ENCODE data around the gene UGCG.

The UGCG gene

GRCh38 chr9:111870774-111871498 lies 25.7 kb upstream of the UGCG start:
- no peaks in the 10 kb centered on the region for H4K20me1 ChIP-seq (ENCODE audit: insufficient read depth, low read length, poor library complexity, severe bottlenecking)
- H3K4me1 ChIP-seq (ENCODE audit: insufficient read depth, low read length, poor library complexity, severe bottlenecking): peaks cover 15% of the 10 kb centered on the region
- H3F3A ChIP-seq (ENCODE audit: low read depth): no peaks in the 10 kb centered on the region
- H3K9me2 ChIP-seq (replicated peaks; ENCODE audit: low read depth, low read length): no peaks in the 10 kb centered on the region
- H3K4me3 ChIP-seq (ENCODE audit: low read length, poor library complexity, severe bottlenecking): no peak overlapping the region
- TF ChIP-seq, protein P1, sequence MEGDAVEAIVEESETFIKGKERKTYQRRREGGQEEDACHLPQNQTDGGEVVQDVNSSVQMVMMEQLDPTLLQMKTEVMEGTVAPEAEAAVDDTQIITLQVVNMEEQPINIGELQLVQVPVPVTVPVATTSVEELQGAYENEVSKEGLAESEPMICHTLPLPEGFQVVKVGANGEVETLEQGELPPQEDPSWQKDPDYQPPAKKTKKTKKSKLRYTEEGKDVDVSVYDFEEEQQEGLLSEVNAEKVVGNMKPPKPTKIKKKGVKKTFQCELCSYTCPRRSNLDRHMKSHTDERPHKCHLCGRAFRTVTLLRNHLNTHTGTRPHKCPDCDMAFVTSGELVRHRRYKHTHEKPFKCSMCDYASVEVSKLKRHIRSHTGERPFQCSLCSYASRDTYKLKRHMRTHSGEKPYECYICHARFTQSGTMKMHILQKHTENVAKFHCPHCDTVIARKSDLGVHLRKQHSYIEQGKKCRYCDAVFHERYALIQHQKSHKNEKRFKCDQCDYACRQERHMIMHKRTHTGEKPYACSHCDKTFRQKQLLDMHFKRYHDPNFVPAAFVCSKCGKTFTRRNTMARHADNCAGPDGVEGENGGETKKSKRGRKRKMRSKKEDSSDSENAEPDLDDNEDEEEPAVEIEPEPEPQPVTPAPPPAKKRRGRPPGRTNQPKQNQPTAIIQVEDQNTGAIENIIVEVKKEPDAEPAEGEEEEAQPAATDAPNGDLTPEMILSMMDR (conservative IDR thresholded peaks at IDR 0.05; ENCODE audit: low read length): no peak
- no peaks in the 10 kb centered on the region for H3K36me3 ChIP-seq (ENCODE audit: insufficient read depth, low read length)
- H3K79me2 ChIP-seq (ENCODE audit: insufficient read depth, low read length): no peaks in the 10 kb centered on the region
- H3K4me2 ChIP-seq (ENCODE audit: low read depth, low read length, poor library complexity, severe bottlenecking): no peak overlapping the region
- H3K9me3 ChIP-seq (ENCODE audit: insufficient read depth, low read depth, low read length): no peaks in the 10 kb centered on the region
- H2AFZ ChIP-seq (ENCODE audit: low read length): no peak overlapping the region
- no peaks in the 10 kb centered on the region for H3K27me3 ChIP-seq (ENCODE audit: insufficient read depth, low read length, poor library complexity, severe bottlenecking)
- H3K9ac ChIP-seq (ENCODE audit: low read depth, low read length, poor library complexity, severe bottlenecking): no peak overlapping the region

- Histone ChIP-seq H3K9me2 (replicated peaks; ENCODE audit: low read depth, low read length) (no peaks in the 10 kb centered on the region), H4K20me1 (ENCODE audit: insufficient read depth, low read length, poor library complexity, severe bottlenecking) (no peaks in the 10 kb centered on the region), H3K4me3 (ENCODE audit: low read length, poor library complexity, severe bottlenecking) (no peak overlapping the region), H3K27me3 (ENCODE audit: insufficient read depth, low read length, poor library complexity, severe bottlenecking) (no peaks in the 10 kb centered on the region), H3K9me3 (ENCODE audit: insufficient read depth, low read depth, low read length) (no peaks in the 10 kb centered on the region), H2AFZ (ENCODE audit: low read length) (no peak overlapping the region), H3F3A (ENCODE audit: low read depth) (no peaks in the 10 kb centered on the region), H3K36me3 (ENCODE audit: insufficient read depth, low read length) (no peaks in the 10 kb centered on the region), H3K79me2 (ENCODE audit: insufficient read depth, low read length) (no peaks in the 10 kb centered on the region), H3K9ac (ENCODE audit: low read depth, low read length, poor library complexity, severe bottlenecking) (no peak overlapping the region), H3K4me1 (ENCODE audit: insufficient read depth, low read length, poor library complexity, severe bottlenecking) (peaks cover 15% of the 10 kb centered on the region), H3K4me2 (ENCODE audit: low read depth, low read length, poor library complexity, severe bottlenecking) (no peak overlapping the region)
- TF ChIP-seq, protein P1 (conservative IDR thresholded peaks at IDR 0.05; ENCODE audit: low read length): no peak
- TF ChIP-seq EZH2phosphoT487 (IDR thresholded peaks at IDR 0.05; ENCODE audit: borderline replicate concordance): no peak
These were observed 25.1 kb upstream of the UGCG start for GRCh38 chr9:111871499-111871855.

- no peak for TF ChIP-seq EZH2phosphoT487 (IDR thresholded peaks at IDR 0.05; ENCODE audit: borderline replicate concordance)
- TF ChIP-seq, protein P1 (conservative IDR thresholded peaks at IDR 0.05; ENCODE audit: low read length): no peak
- H3K36me3 ChIP-seq (ENCODE audit: insufficient read depth, low read length): no peaks in the 10 kb centered on the region
- no peaks in the 10 kb centered on the region for H3F3A ChIP-seq (ENCODE audit: low read depth)
- no peaks in the 10 kb centered on the region for H3K79me2 ChIP-seq (ENCODE audit: insufficient read depth, low read length)
- no peak overlapping the region for H2AFZ ChIP-seq (ENCODE audit: low read length)
- H3K4me1 ChIP-seq (ENCODE audit: insufficient read depth, low read length, poor library complexity, severe bottlenecking): peaks cover 8% of the 10 kb centered on the region
- no peaks in the 10 kb centered on the region for H3K9me2 ChIP-seq (replicated peaks; ENCODE audit: low read depth, low read length)
- H3K9ac ChIP-seq (ENCODE audit: low read depth, low read length, poor library complexity, severe bottlenecking): no peak overlapping the region
- no peaks in the 10 kb centered on the region for H4K20me1 ChIP-seq (ENCODE audit: insufficient read depth, low read length, poor library complexity, severe bottlenecking)
- no peaks in the 10 kb centered on the region for H3K9me3 ChIP-seq (ENCODE audit: insufficient read depth, low read depth, low read length)
- H3K27me3 ChIP-seq (ENCODE audit: insufficient read depth, low read length, poor library complexity, severe bottlenecking): no peaks in the 10 kb centered on the region
- no peak overlapping the region for H3K4me2 ChIP-seq (ENCODE audit: low read depth, low read length, poor library complexity, severe bottlenecking)
- H3K4me3 ChIP-seq (ENCODE audit: low read length, poor library complexity, severe bottlenecking): no peak overlapping the region
These were observed 23.7 kb upstream of the UGCG start for GRCh38 chr9:111872886-111873285.
